C4-2B (cell line): ENCODE data around the gene PMM2.

Source experiments
- H3K27ac ChIP-seq: fragments of 450-650 bp; 2 replicates; pipeline ENCODE4 v1.5.1; 2017
- ZFX ChIP-seq: fragments of 450-650 bp; IDR thresholded peaks from 2 replicates; pipeline ENCODE4 v1.6.1; 2017
- TF ChIP-seq, protein P1 (sequence below): fragments of 450-650 bp; conservative IDR thresholded peaks from 2 replicates; pipeline ENCODE4 v1.5.1; 2017; ENCODE audit warnings: mild to moderate bottlenecking

PMM2 gene

DNA sequence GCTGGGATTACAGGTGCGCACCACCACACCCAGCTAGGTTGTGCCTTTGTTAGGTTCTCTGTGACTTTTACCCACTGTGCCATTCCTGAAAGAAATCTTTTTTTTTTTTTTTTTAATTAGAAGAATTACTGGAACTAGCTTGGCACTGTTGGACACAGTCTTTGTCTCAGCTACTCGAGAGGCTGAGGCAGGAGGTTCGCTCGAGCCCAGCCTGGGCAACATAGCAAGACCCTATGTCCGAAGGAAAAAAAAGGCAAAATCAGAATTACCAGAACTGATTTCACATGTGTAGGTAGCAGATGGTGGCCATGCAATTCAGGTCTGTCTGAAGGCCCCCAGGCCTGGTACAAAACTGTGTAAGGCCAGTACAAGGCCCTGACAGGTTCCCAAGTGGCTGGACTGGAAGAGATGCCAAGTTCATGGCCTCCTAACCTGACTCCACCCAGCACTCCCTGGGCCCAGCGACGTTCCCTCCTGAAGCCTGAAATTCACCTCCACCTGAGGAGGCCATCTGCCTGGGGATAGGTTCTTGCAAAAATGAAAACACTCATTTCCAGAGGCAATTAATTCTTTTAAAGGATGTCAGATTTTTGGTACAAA lies 48.2 kb downstream of the PMM2 start:
- H3K27ac ChIP-seq = no peak overlapping the region
- TF ChIP-seq, protein P1, sequence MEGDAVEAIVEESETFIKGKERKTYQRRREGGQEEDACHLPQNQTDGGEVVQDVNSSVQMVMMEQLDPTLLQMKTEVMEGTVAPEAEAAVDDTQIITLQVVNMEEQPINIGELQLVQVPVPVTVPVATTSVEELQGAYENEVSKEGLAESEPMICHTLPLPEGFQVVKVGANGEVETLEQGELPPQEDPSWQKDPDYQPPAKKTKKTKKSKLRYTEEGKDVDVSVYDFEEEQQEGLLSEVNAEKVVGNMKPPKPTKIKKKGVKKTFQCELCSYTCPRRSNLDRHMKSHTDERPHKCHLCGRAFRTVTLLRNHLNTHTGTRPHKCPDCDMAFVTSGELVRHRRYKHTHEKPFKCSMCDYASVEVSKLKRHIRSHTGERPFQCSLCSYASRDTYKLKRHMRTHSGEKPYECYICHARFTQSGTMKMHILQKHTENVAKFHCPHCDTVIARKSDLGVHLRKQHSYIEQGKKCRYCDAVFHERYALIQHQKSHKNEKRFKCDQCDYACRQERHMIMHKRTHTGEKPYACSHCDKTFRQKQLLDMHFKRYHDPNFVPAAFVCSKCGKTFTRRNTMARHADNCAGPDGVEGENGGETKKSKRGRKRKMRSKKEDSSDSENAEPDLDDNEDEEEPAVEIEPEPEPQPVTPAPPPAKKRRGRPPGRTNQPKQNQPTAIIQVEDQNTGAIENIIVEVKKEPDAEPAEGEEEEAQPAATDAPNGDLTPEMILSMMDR = no peak
- TF ChIP-seq ZFX = no peak

- no peak overlapping the region for H3K27ac ChIP-seq
- TF ChIP-seq, protein P1 = no peak
- no peak for TF ChIP-seq ZFX
These were observed 48.8 kb downstream of the PMM2 start for GRCh38 chr16:8846401-8846932.

DNA sequence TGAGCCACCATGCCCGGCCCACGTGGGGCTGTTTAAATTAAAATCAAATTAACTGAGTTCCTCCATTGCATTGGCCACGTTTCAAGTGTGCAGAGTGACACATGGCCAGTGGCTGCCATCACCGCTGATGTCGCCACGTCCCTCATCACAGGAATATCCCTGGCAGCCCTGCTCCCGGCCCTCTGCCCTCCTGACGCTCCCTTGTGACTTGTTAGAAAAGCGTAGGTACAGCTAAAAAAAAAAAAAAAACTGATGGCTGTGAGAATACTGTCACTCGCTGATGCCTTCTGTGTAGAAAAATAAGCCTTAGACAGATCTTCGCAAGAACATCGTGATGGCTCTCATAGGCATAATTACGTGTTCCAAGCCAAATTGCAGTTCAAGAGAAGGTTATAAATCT lies 49.5 kb downstream of the PMM2 start:
- TF ChIP-seq ZFX = no peak
- TF ChIP-seq, protein P1 = no peak
- H3K27ac ChIP-seq = no peak overlapping the region

DNA sequence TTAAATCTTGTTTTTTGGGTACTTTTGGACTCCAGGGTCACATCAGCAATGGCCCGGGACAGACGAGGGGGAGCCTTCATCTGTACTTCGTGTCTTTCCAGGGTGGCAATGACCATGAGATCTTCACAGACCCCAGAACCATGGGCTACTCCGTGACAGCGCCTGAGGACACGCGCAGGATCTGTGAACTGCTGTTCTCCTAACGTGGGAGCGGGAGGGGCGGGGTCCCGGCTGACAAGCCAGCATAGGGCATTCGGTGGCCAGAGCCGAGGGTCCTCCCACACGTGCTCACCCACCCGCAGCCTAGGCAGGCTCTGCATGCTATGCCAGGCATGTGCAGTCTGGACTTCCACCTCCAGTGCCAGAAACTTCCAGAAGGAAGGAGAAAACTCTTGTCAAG lies 50.0 kb downstream of the PMM2 start:
- TF ChIP-seq, protein P1 = no peak
- no peak for TF ChIP-seq ZFX
- no peak overlapping the region for H3K27ac ChIP-seq

GRCh38 chr16:8848231-8848938 lies 50.7 kb downstream of the PMM2 start:
- no peak overlapping the region for H3K27ac ChIP-seq
- no peak for TF ChIP-seq ZFX
- TF ChIP-seq, protein P1 = no peak

- TF ChIP-seq ZFX = no peak
- TF ChIP-seq, protein P1 = no peak
- H3K27ac ChIP-seq = no peak overlapping the region
These were observed 51.3 kb downstream of the PMM2 start for GRCh38 chr16:8848939-8849391.

DNA sequence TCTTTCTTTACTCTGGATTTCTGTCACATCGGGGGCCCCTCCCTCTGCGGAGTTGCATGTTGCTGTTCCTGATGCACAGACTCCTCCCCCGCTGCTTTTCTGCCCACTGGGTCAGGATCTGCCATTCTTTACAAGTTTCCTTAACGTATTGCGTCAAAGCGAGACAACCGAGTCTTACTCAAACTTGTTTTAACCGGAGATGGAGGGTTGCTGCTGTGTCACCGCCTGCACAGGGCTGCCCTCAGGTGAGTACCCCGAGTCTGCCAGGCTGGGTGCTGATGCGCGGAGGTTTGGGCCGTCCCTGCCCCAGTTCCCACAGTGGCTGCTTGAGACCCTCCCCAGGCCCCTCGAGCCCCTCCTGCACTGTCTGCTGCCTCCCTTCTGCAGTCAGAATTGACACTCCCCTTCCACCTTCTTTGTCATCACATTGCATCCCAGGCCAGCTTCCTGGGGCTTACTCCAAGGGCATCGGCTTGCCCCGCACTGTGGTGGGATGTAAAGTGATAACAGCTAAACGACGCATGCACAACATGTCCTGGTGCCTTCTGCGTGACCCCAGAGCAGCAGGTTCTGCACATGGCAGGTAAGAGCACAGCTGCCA lies 51.9 kb downstream of the PMM2 start:
- TF ChIP-seq, protein P1 = no peak
- no peak for TF ChIP-seq ZFX
- no peak overlapping the region for H3K27ac ChIP-seq
